Esophagus muscularis mucosa (tissue), 3 donors: Measurements from ENCODE around the gene CKAP2L.

Source experiments
- CTCF ChIP-seq, 3 experiments: fragments of 200-600 bp in 2 of 3; fragments of 450-650 bp in 1 of 3; sonication (generic) in 2 of 3; IDR thresholded peaks; one replicate each; pipeline ENCODE4 v1.5.1; 2017 to 2019; ENCODE audit warnings: antibody characterized with exemption in 3 of 3, mild to moderate bottlenecking in 2 of 3, moderate library complexity in 1 of 3
- POLR2A ChIP-seq: fragments of 450-650 bp; IDR thresholded peaks from one replicate; pipeline ENCODE4 v1.6.1; 2017; ENCODE audit warnings: antibody characterized with exemption, moderate library complexity, mild to moderate bottlenecking, low read depth

GRCh38 chr2:112688086-112688880 is 76.1 kb downstream of the CKAP2L start:
- TF ChIP-seq CTCF (IDR thresholded peaks at IDR 0.05), result no peak
- no peak for TF ChIP-seq POLR2A
